ENCODE data around the gene OPRL1.

Gene OPRL1

DNA sequence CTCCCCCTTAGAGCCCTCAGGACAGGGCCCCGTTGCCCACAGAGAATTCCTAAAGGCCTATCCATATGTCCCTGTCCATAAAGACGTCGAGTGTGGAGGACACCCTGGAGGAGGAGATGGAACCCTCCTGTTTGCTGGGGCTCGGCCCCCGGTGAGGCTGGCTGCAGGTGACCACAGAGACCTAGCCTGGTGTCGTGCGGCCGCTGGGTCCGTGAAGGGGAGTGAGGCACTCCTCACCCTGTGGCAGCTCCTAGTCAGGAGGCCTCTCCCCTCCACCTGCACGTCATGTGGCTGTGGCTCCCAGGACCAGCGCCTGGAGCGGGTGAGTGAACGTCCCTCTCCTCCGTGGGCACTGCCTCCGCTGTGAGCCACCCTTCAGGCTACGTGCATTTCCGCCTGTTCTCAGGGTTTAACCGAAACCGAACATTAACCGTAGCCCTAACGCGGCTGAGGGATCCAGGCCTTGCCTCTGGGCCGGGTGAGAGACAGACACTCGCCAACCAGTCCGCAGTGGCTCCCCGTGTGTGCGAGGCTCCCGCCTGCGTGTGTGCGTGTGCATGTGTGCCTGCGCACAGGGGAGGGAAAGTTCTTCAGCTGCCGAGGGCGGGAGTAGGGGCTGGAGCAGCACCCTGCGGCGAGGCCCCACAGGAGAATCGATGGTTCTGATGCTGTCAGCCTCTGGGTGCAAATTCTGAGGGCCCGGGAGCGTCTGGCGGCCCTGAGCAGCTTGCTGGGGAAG lies 22.8 kb upstream of the OPRL1 start:
- DNase-seq = no peak

- DNase-seq = peak; percentile 100
Observed at GRCh38 chr20:64057628-64058498, 22.0 kb upstream of the OPRL1 start.

DNA sequence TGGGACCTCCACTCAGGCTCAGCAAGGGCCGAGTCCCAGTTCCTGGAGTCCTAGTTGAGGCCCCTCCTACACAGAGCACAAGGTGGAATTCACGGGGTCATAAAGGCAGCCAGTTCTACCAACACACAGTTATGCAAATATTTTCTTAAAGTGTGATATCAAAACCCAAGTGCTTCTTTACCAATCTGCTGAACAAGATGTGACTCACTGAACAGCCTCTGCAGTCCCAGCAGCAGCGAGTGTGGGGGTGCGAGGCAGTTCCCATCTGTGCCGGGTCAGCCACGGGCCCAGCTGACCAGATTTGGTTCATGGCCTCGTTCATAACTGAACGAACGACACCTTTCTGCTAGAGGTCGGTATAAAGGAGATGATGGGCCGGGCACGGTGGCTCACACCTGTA lies 21.3 kb upstream of the OPRL1 start:
- no peak for DNase-seq

DNA sequence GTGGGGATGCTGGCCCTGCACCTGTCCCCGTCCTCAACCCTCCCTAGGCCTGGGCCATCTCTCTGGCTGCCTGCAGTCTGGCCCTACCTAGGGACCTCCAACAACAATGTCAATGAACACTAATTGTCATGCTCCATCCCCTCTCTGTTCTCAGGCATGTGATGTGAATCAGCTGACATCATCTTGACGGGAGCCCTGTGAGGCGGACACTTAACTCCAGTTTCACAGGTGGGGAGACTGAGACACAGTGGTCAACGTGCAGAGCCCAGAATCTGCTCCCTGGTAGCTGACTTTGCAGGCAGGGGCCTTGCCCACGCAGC lies 17.6 kb upstream of the OPRL1 start:
- DNase-seq = no peak

DNA sequence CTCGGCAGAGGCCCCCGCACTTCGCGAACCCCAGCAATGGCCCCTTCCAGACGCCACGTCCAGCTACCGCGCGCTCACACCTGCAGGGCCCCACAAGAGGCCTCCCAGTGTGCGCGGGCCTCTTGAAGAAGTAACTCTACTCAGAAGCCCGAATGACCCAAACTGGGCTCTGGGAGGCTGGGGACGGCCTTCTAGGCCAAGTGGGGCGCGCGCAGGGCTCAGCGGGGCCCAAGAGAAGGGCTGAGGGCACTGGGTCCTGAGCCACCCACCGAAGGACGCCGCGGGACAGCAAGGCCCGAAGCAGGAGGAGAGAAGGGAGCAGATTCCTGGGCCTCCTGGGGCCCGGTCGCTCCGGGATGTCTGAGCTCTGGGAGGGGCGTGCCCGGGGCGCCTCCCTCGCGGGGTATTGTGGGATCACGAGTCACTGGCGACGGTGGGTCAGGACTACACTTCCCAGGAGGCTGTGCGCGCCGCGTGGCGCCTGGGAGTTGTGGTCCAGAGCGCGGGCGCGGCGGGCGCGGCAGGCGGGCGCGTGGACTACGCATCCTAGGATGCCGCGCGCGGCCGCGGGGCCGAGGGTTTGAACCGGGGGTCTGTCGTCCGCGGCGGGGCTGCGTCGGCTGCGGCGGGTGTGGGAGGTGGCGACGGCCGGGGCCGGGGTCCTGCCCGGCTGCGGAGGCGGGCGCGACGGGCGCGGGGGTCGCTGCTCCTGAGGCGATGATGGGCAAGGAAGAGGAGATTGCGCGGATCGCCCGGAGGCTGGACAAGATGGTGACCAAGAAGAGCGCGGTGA lies 17.1 kb upstream of the OPRL1 start, which contains the start of gene TCEA2:
TCEA2 (plus strand) TSS at position 603 of the 793 bp plus-strand sequence; CDS start at position 718, 115 bp downstream.
- peak; percentile 100 for DNase-seq

GRCh38 chr20:64063389-64064144 lies 16.3 kb upstream of the OPRL1 start:
- DNase-seq = no peak

GRCh38 chr20:64064145-64064698 lies 15.7 kb upstream of the OPRL1 start:
- DNase-seq = no peak

DNA sequence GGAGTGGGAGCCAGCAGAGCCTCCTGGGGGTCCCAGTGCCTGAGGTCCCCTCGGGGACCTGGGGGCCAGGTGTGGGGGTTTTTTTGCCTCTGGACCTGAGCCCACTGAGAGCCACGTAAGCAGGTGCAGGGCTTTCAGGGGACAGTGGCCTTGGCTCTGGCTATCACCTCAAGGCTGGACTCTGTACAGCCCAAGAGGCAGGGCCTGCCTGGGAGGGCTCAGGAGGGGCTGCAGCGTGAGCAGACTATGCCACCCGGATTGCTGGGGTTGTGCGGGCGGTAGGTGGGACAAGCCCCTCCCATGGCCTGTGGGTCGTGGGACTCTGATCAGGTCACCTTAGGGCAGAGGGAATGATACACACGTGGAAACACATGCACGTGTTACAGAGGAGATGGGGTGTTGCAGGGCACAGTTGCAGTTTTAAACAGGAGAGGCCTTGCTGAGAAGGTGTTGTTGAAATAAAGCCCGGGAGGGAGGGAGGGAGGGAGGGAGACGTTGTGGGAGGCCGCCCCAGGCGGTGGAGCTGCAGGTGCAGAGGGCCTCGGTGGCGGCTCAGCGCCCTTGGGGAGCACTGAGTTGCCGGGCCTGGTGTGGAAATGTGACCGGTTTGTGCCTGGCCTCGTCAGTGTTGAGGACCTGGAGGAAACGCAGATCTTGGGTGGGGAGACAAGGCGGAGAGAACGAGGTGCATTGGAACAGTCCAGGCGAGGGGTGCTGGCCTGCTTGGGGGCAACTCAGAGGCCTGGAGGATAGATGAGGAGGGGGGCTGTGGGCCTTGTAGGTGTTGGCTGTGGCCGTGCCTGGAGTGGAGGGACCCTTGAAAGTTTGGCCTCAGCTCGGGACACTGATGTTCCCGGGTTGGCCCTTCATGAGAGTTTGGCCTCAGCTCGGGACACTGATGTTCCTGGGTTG lies 14.6 kb upstream of the OPRL1 start:
- DNase-seq = no peak

GRCh38 chr20:64065974-64066343 lies 13.9 kb upstream of the OPRL1 start:
- DNase-seq = no peak

GRCh38 chr20:64067005-64067632 lies 12.8 kb upstream of the OPRL1 start:
- no peak for DNase-seq

DNA sequence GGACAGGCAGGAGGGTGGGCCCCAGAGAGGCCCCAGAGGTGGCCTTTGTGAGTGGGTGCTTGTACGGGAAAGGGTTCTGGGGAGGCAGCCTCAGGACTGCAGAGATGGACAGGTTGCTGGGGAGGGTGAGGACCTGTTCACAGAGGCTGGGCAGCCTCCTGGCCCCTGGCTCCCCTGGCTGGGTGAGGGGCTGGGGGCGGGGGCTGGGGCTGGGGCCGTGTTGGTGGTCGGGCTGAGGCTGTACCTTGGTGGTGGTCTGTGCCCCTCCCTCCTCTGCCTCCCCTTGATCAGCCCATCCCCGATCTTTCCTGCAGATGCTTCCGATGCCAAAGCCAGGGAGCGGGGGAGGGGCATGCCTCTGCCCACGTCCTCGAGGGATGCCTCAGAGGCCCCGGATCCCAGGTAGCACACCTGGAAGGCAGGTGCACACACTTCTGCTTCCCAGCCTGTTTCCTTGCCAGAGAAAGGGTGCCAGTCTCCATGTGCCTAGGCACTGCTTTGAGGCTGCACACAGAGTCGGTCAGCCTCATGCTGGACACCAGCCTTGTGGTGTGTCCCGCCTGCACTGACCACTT lies 12.1 kb upstream of the OPRL1 start:
- DNase-seq = no peak

- DNase-seq = no peak
Observed at GRCh38 chr20:64068386-64069208, 11.3 kb upstream of the OPRL1 start.

DNA sequence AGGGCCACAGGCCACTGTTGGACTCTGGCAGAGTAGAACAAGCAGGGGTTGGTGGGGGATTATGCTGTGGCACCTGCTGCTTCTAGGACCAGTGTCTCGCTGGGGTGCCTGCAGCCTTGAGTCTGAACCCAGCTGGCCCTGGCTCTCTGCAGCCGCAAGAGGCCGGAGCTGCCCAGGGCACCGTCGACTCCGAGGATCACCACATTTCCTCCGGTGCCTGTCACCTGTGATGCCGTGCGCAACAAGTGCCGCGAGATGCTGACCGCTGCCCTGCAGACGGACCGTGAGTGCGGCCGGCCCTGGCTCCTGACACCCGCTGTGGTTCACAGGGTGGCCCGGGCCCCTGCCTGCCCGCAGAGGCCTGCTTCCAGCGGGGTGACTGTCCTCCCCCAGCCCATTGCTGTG lies 10.7 kb upstream of the OPRL1 start:
- DNase-seq = no peak

GRCh38 chr20:64069614-64070243 lies 10.2 kb upstream of the OPRL1 start:
- peak; percentile 99 for DNase-seq

DNA sequence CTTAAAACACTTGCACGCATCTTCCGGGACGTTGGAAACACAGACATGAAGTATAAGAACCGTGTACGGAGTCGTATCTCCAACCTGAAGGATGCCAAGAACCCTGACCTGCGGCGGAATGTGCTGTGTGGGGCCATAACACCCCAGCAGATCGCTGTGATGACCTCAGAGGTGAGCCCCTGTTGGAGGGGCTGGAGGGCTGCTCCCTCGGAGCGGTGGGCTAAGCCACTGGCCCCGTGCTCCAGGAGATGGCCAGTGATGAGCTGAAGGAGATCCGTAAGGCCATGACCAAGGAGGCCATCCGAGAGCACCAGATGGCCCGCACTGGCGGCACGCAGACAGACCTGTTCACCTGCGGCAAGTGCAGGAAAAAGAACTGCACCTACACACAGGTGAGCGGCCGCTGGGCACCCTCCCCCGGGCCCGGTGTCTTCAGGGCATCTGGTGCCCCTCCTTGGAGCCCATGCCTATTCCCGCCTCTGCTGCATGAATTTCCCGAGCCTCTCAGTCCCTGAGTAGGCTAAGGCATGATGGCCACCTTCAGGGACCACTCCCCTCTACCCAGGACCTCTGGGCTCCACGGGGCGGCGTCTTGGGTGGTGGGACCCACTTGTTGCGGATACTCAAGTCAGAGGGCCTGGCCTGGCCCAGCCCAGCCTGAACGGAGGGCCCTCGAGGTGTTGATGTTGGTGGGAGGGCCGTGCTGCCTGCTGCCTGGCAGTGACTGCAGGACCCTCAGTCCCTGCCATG lies 9.5 kb upstream of the OPRL1 start:
- no peak for DNase-seq

DNA sequence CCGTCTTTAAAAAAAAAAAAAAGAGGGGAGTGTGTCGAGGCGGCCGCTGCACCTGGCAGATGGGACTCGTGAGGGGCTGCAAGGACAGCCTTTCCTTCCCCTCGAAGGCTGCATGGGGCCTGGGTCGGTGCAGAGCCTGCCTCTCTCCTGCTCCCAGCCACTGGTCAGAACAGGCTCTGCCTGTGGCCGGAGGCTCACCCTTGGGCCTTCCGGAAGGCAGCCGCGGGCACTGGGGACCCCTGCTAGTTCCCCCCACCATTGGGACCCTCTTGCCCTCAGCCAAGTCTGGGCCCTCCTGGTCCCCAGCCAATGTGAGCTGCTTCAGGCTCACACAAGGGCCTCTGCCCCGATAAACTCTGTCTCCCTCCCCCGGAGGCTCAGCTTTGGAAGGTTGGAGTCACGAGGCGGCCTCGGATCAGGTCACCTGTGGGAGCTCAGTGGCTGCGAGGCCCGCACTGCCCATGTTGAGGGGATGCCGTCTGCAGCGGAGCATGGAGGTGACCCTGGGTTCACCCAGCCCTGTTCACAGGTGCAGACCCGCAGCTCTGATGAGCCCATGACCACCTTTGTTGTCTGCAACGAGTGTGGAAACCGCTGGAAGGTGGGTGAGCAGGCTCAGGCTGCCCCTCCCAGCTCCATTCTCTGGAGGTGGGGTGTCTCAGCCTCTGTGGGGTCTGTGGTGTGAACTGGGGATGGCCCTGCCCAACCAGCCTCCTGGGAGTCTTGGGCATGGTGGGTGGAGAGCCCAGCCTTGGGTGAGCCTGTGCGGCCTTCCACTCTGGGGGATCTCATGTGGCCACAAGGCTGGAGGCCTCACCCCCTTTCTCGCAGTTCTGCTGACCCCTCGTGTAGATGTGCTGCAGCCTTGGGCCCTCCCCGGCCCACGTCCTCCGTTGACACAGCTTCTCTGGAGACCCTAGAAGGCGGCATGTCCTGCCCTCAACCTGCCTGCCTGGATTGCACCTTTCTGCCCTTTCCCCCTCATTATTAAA lies 8.2 kb upstream of the OPRL1 start:
- no peak for DNase-seq

DNA sequence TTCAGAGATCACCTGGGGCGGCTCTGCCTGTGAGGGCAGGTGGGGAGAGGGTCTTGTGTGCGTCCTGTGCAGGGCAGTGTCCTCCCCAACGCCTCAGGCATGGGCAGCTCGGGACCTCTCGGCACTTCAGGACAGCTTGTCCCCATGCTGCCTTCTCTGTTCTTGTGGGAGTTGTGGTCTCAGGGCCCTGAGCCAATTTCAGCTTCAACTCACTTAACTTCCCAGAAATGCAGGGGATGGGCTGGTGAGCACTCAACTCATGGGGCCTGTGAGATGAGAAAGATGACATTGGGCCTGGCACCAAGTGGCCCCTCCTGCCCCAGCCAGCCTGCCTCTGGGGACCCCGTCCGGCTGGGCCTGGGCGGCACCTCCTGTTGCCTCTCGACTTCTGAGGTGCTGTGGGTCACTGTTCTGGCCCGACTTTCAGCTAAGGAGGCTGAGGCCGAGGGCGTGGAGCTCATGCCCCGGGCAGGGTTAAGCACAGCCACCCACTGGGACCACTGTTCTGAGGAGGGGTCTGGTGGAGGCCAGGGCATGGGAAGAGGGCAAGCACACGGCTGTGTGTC lies 7.3 kb upstream of the OPRL1 start:
- DNase-seq = no peak

All from 8988T (cell line).